GM13977 (cell line): ENCODE measurements around the gene ERG28.

ENCODE experiments used
- DNase-seq: peaks from one replicate; pipeline ENCODE4 v3.0.0; 2012; ENCODE audit warnings: low spot score
- CTCF ChIP-seq: IDR thresholded peaks from 2 replicates; pipeline ENCODE4 v1.5.1; 2012; ENCODE audit warnings: mild to moderate bottlenecking, control low read depth; ENCODE audit not compliant: insufficient read depth; ENCODE audit errors: extremely low read depth, missing control alignments
- in situ Hi-C: fragments of 300-500 bp; cut with MboI; formaldehyde crosslinking; loops from one replicate; pipeline ENCODE4 v1.12.0; 2022; ENCODE audit warnings: low sequenced_read_pairs, low pct_unique_long_range_greater_than_20kb, mixed read lengths, inconsistent platforms; ENCODE audit not compliant: unreplicated experiment

ERG28 gene

DNA sequence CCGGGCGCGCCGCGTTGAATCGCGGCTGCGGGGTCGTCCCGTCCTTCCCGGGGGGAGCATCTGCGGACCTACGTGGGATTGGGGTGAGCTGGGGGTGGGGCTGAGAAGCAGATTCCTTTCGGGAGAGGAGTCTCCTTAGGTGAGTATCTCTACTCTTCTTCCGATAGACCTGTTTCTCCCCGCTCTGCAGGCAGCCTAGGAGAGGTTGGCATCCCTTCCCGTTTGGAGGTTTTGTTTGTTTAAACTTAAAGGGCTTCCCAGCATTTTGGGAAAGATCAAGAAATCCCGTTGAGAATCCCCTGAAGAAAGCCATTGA, 781 bp upstream of the ERG28 start:
- TF ChIP-seq CTCF = no peak
- in situ Hi-C loops = no loop called here
- DNase-seq = no peak

DNA sequence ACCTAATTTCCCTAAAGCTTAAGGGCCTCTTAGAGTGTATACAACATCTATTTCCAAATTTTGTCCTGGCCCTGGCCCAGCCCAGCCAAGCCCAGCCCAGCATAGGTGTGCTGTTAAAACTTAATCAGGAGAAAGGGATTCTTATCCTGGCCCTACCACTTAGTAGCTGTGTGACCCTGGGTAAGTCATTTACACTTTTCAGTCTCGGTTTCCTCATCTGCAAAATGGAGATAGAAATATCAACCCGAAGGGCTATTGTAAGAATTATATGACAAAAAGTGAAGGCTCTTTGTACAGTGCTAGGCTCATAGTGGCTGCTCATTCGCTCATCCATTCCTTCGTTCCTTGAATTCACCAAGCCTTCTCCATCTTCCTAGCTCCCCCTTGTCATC, 442 bp downstream of the ERG28 start:
- no peak for TF ChIP-seq CTCF
- DNase-seq = no peak
- in situ Hi-C loops = no loop called here

- DNase-seq = no peak
- in situ Hi-C loops = loop anchor here (10.0 kb wide), 1 partner anchor 354 kb away; no protein-coding TSS in a partner anchor
- TF ChIP-seq CTCF = no peak
Observed at GRCh38 chr14:75658957-75659356, 1.7 kb downstream of the ERG28 start.

DNA sequence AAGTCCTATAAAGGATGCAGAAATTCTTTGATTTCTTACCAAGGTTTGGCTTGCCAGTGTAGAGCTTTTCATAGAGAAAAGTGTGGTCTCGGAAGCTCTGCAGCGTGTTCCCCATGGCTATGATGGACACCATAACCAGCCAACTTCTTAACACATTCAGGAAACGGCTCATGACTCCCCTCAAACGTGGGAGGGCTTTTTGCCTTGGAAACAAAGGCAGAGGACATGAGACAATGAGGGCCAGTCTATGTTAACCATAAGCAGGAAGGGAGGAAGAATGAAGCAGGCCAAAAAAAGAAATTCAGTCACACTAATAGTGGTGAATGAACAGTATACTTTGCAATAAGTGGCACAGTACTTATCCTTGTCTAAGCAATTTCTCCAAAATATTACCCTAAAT, 3.3 kb downstream of the ERG28 start:
- DNase-seq = no peak
- in situ Hi-C loops = loop anchor here (10.0 kb wide), 1 partner anchor 353 kb away; no protein-coding TSS in a partner anchor
- TF ChIP-seq CTCF = no peak

DNA sequence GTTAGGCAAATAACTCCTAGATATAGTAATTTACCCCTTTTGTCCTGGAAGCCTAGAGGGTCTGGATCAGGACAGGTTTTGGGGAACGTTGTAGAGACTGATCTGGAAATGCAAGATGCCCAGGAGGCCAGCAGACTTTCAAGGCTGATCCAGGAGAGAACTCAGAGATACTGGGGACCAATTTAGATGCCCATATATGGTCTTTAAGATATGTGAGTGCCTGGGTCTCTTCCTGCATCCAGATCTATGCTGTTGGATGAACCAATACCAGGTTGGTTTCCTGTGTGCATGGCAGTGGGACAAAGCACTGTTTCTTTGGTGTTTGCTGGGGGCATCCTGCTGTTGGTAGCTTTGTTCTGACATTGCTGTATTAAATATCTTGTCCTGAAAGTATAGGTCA, 5.4 kb downstream of the ERG28 start:
- in situ Hi-C loops = loop anchor here (10.0 kb wide), 1 partner anchor 350 kb away; no protein-coding TSS in a partner anchor
- no peak for DNase-seq
- TF ChIP-seq CTCF = no peak

DNA sequence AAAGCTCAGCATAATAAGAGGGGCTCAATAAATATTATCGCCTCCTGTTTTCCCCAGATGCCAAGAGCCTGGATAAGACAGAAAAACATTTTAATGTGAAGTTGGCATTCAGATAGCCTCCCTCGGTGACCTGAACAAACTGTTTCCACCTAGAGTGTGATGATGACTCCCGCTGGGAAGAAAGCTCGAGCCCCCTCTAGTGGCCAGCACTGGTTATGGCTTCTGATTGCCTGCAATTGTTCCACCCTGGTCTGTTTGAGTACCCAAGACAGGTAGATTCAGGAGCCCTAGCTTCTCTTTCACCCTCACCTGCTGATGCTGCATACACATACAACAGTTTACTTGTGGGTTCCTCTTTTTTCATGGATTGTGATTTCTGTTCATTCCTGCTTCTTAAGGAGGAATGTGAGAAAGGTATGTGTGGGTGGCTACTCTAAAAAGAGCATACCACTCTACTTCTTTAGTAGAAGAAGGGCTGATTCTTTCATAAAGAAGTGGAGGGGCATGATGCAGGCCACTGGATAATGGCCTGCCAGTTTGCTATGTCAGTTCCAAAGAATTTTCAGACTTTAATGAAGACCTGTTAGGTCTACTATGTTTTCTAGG, 6.4 kb downstream of the ERG28 start:
- peak; percentile 71 for DNase-seq
- TF ChIP-seq CTCF = peak; percentile 93
- in situ Hi-C loops = loop anchor here (10.0 kb wide), 1 partner anchor 349 kb away; no protein-coding TSS in a partner anchor
